Measurements from ENCODE around the gene SNX22.

GRCh38 chr15:64144192-64144564 is 7.4 kb upstream of the SNX22 start:
- TF ChIP-seq CTCF (IDR thresholded peaks at IDR 0.05; ENCODE audit: poor library complexity): no peak
- TF ChIP-seq EZH2phosphoT487 (IDR thresholded peaks at IDR 0.05; ENCODE audit: low read depth, severe bottlenecking, unreplicated experiment): no peak
